Small intestine (tissue), 7 donors: Measurements from ENCODE around the gene DTNB. TPM values are rescaled to one million over a fixed set of nuclear protein-coding genes. Genes with fewer than 3 reads are reported as not detected.

Experiments
- DNase-seq, 2 donors: peaks; one replicate each; pipeline versions ENCODE4 v3.0.0 to v3.0.0-alpha.2; 2013
- FAIRE-seq: peaks from 2 replicates; lab custom pipeline; 2012; peaks lifted over from hg19 to GRCh38; lab: Jason Lieb, UNC
- H3K27ac ChIP-seq, 3 donors: one replicate each; pipeline ENCODE4 v1.5.1; 2013; ENCODE audit warnings: low read length in 2 of 3, mild to moderate bottlenecking in 2 of 3, control low read depth in 1 of 3, inconsistent platforms in 1 of 3, low read depth in 1 of 3, moderate library complexity in 1 of 3
- H3K27me3 ChIP-seq, 3 donors: one replicate each; pipeline ENCODE4 v1.6.1; 2013; ENCODE audit warnings: low read length in 3 of 3, inconsistent platforms in 1 of 3; ENCODE audit not compliant: control insufficient read depth in 3 of 3, insufficient read depth in 3 of 3
- H3K36me3 ChIP-seq, 3 donors: one replicate each; pipeline ENCODE4 v1.6.1; 2013; ENCODE audit warnings: low read length in 3 of 3, inconsistent platforms in 1 of 3, low read depth in 1 of 3, mild to moderate bottlenecking in 1 of 3, moderate library complexity in 1 of 3; ENCODE audit not compliant: control insufficient read depth in 3 of 3, insufficient read depth in 2 of 3
- H3K4me1 ChIP-seq, 3 donors: one replicate each; pipeline ENCODE4 v1.6.1; 2013; ENCODE audit warnings: low read length in 2 of 3, inconsistent platforms in 1 of 3, low read depth in 1 of 3, mild to moderate bottlenecking in 1 of 3, moderate library complexity in 1 of 3; ENCODE audit not compliant: control insufficient read depth in 3 of 3, insufficient read depth in 2 of 3
- H3K4me3 ChIP-seq, 3 donors: one replicate each; pipeline ENCODE4 v1.5.1; 2013; ENCODE audit warnings: low read length in 3 of 3, control low read depth in 1 of 3, inconsistent platforms in 1 of 3, low read depth in 1 of 3, mild to moderate bottlenecking in 1 of 3, moderate library complexity in 1 of 3
- H3K9me3 ChIP-seq, 2 donors: one replicate each; pipeline ENCODE4 v1.6.1; 2013; ENCODE audit warnings: low read depth in 1 of 2, low read length in 1 of 2; ENCODE audit not compliant: control insufficient read depth in 2 of 2, insufficient read depth in 1 of 2
- WGBS, 3 donors: extraction: QIAGEN DNeasy Blood & Tissue Kit; methylation state at CpG; one replicate each; pipeline ENCODE4 v1.1.7; 2013; 5-methylcytosine and 5-hydroxymethylcytosine counted together
- polyA plus RNA-seq, 4 donors: library from polyadenylated mRNA; stranded (reverse) in 3 of 4; unstranded in 1 of 4; fragments of 200-250 nt in 3 of 4; fragments of 120-200 nt in 1 of 4; gene quantifications; one replicate each; pipeline versions ENCODE4 v1.2.1 to v1.2.3, GENCODE V29; 2013
- donor health status: healthy with polysubstance abuse.
- donor health status: control.
- donor health status: control.
- donor health status: Bipolar disorder and iron deficiency.
- donor health status: healthy.

DTNB gene
- polyA plus RNA-seq, 4 donors: 2.4 to 9.7 (median 4.4) TPM

DNA sequence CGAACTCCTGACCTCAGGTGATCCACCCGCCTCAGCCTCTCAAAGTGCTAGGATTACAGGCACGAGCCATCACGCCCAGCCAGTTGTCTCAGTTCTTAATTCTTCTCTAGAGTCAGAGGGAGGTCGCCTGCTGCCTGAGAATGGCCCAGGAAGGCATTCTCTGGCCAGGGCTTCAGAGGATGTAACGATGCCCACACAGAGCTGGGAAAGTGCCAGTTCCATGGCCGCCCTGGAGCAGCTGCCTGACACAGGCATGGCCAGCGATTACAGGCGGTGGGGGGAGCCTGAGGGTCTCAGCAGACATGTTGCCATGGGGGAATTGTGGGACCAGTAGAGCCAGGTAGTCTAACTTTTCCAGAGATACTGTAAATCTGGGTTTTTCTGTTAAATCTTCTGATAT, 306.1 kb downstream of the DTNB start:
- Histone ChIP-seq H3K27me3 (no peaks in the 10 kb centered on the region), H3K9me3 (no peaks in the 10 kb centered on the region), H3K4me3 (no peak overlapping the region), H3K36me3 (no peaks in the 10 kb centered on the region), H3K4me1 (peaks cover 0 to 27% (median 0%) of the 10 kb centered on the region in 3 donors), H3K27ac (no peak overlapping the region)
- DNase-seq (no peak), FAIRE-seq (no peak)
- 90 to 92% (median 91%) methylated on average over 9 of the region's 9 CpGs for WGBS, 3 donors

DNA sequence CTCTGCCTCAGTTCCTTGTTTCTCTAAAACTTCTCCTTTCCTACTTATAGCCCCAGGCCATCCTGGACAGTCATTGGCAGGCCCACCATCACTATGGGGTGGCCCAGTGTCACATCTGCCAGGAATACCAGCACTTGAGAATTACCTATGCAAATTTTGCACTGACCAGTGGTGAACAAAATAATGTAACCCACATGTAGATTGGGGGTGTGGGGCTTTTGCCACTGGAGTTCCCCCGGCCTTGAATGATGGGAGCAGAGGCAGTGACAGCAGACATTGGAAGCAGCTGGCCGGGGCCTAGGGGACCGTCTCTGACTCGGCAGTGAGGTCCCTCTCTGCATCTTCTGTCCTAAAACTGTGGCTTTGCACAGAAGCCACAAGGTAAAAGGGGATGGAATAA, 306.7 kb downstream of the DTNB start:
- DNase-seq: no peak
- Histone ChIP-seq H3K4me1 (peaks cover 0 to 22% (median 0%) of the 10 kb centered on the region in 3 donors), H3K9me3 (no peaks in the 10 kb centered on the region), H3K27me3 (no peaks in the 10 kb centered on the region), H3K27ac (no peak overlapping the region), H3K36me3 (no peaks in the 10 kb centered on the region), H3K4me3 (no peak overlapping the region)
- FAIRE-seq: no peak
- WGBS, 3 donors: 88 to 93% (median 92%) methylated on average over 4 of the region's 4 CpGs

DNA sequence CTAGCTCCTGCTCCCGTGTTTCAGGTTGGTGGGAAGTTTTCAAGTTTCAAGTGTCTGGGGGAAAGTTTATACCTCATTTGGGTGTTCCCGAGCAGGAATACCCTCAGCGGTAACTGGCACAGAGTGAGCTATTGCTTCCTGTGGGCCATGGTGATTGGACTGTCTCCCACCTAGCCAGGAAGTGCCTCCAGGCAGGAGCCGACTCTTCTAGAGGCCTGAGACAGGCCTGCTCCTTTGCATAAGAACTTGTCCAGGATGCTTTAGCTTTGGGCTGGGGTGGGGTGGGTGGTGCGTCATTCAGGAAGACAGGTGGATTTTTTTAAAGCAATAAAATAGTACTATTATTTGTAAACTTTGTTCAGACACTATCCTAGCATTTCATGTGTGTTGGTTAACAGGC, 308.1 kb downstream of the DTNB start:
- no peaks in the 10 kb centered on the region for H3K9me3 ChIP-seq
- no peaks in the 10 kb centered on the region for H3K27me3 ChIP-seq
- H3K36me3 ChIP-seq: no peaks in the 10 kb centered on the region
- peaks cover 0 to 16% (median 0%) of the 10 kb centered on the region in 3 donors for H3K4me1 ChIP-seq
- FAIRE-seq (no peak), DNase-seq (no peak)
- no peak overlapping the region for H3K4me3 ChIP-seq
- 54 to 57% (median 56%) methylated on average over 5 of the region's 5 CpGs for WGBS, 3 donors
- no peak overlapping the region for H3K27ac ChIP-seq

DNA sequence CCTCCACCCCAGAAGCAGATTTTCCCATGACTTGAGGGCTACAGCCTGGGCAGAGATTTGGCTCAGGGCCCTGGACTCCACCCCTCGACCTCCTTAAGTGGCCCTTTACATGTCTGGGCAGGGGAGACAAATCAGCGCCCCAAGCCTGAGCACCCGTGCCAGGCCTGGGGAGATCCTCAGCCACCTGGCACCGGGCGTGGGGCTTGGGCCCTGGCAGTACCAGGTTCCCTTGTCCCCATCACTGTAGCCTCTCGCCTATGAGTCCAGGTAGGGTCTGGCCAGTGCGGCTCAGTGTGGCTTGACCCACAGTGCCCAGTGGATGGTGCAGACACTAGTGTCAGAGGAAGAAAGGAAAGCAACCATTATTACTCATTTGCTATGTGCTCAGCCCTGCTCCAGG, 309.6 kb downstream of the DTNB start:
- Histone ChIP-seq H3K4me1 (peaks cover 0 to 9% (median 0%) of the 10 kb centered on the region in 3 donors), H3K27ac (no peak overlapping the region), H3K27me3 (no peaks in the 10 kb centered on the region), H3K9me3 (no peaks in the 10 kb centered on the region), H3K36me3 (no peaks in the 10 kb centered on the region), H3K4me3 (no peak overlapping the region)
- DNase-seq (no peak), FAIRE-seq (no peak)
- 80 to 89% (median 88%) methylated on average over 7 of the region's 7 CpGs for WGBS, 3 donors

DNA sequence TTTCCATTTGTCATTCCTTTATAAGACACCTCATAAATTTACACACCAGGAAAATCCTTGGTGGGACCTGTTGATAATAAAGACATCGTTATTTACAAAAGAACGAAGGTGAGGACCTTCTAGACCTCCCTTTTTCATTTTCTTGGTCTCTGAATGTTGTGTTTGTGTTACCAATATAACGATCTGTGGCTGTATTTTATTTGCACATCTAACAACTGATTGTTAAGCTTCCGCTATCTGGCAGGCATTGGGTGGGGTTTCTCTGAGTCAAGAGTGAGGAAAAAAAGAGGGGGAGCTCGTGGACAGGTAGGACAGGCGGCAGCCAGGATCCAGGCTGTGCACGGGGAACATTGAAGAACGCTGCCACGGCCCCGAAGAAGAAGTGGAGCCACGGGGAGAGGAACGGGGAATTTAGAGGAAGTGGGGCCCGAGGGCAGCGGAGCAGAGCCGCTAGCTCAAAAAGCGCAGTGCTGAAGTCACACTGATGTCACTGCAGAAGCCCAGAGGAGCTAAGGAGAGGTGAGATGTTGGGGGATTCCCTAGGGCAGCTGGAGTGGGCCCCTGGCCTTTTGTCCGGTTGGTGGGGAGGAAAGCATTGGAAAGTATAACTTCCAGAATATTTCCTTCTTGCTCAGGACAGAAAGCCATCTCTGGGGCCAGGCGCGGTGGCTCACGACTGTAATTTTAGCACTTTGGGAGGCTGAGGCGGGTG, 310.8 kb downstream of the DTNB start:
- Histone ChIP-seq H3K36me3 (no peaks in the 10 kb centered on the region), H3K4me3 (peak overlapping the region; percentile 34 to 50 (median 48)), H3K9me3 (peaks cover 0 to 5% of the 10 kb centered on the region in 2 donors), H3K4me1 (peaks cover 0 to 9% (median 0%) of the 10 kb centered on the region in 3 donors), H3K27me3 (no peaks in the 10 kb centered on the region), H3K27ac (peak overlapping the region; percentile 35 to 94 (median 64))
- no peak for FAIRE-seq
- WGBS, 3 donors: 8 to 22% (median 17%) methylated on average over 21 of the region's 21 CpGs
- peak; percentile 51 to 75 for DNase-seq

DNA sequence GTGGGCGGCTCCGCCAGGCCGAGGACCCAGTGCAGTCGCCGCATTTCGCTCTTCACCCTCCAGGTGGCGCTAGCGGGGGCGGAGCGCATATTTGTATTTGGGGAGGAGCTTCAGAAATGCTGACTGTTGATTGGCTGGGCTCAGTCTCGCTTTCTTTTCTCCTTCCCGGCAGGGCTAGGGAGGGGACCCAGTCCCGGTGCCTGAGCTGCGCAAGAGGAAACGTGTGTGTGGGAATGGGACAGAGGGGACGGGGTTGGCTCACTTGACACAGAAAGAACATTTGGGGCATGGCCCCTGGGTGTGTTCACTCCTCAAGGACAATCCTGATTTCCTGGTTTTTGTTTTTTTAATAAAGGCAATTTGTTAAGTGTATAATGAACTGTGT, 311.3 kb downstream of the DTNB start:
- whole genome bisulfite sequencing, 3 donors: 0 to 1% (median 0%) methylated on average over 16 of the region's 16 CpGs
- Histone ChIP-seq H3K4me1 (peaks cover 0 to 9% (median 0%) of the 10 kb centered on the region in 3 donors), H3K36me3 (no peaks in the 10 kb centered on the region), H3K27me3 (no peaks in the 10 kb centered on the region), H3K9me3 (peaks cover 0 to 5% of the 10 kb centered on the region in 2 donors), H3K4me3 (peak overlapping the region; percentile 27 to 50 (median 48)), H3K27ac (peak overlapping the region in 2 of 3 donors; percentile 64 to 94)
- FAIRE-seq (peak; percentile 57), DNase-seq (peak; percentile 95 to 96)

DNA sequence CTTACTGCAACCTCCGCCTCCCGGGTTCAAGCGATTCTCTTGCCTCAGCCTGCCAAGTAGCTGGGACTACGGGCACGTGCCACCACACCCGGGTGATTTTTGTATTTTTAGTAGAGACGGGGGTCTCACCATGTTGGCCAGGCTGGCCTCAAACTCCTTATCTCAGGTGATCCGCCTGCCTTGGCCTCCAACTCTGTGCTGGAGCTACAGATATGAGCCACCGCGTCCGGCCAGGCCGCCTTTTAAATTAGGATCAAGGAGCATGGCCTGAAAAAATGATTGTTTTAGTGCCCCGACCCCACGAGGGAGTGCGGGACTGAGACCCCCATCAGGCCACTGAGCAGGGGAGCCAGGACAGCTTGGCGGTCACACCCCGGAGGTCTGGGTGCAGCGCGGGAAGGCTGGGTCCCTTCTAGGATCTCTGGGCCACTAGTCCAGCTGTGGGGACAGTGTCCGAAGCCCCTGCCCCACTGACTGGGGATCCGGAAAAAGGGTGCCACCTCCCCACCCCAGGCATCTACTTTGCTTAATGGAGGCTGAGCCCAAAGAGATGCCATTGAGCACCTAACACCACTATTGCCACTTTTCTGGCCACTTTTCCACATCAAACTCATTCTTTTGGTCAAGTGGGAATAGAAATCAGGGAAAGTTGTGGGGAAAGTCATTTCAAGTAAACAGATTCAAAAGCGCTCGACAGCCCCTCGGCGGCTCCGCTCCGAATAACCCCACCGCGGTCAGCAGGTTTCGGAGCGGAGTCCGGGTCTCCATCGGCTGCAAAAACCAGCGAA, 311.9 kb downstream of the DTNB start:
- no peaks in the 10 kb centered on the region for H3K27me3 ChIP-seq
- DNase-seq (no peak), FAIRE-seq (no peak)
- WGBS, 3 donors: 54 to 57% (median 55%) methylated on average over 34 of the region's 34 CpGs
- H3K4me1 ChIP-seq: peaks cover 0 to 9% (median 0%) of the 10 kb centered on the region in 3 donors
- peak overlapping the region in 1 of 3 donors; percentile 10 for H3K4me3 ChIP-seq
- no peaks in the 10 kb centered on the region for H3K36me3 ChIP-seq
- no peak overlapping the region for H3K27ac ChIP-seq
- peaks cover 0 to 6% of the 10 kb centered on the region in 2 donors for H3K9me3 ChIP-seq

DNA sequence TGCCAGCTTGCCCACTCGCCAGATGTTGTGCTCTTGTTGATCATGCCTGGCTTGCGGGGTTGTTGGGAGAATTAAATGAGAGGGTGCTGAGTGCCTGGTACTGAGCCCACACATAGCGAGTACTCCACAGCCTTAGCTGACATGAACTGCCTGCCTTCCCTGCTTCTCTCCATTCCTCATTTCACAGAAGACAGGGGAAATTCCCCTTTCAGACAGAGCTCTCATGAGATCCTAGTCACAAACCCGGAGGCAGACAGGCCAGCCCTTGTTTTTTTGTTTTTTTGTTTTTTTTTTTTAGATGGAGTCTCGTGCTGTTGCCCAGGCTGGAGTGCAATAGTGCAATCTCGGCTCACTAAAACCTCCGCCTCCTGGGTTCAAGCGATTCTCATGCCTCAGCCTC, 314.5 kb downstream of the DTNB start:
- Histone ChIP-seq H3K27me3 (no peaks in the 10 kb centered on the region), H3K4me3 (no peak overlapping the region), H3K4me1 (peaks cover 0 to 4% (median 0%) of the 10 kb centered on the region in 3 donors), H3K36me3 (no peaks in the 10 kb centered on the region), H3K9me3 (peaks cover 0 to 12% of the 10 kb centered on the region in 2 donors), H3K27ac (no peak overlapping the region)
- DNase-seq (no peak), FAIRE-seq (no peak)
- WGBS, 3 donors: 79 to 83% (median 80%) methylated on average over 8 of the region's 8 CpGs
